ELR (cell line): ENCODE results near the gene ADSL.
"Not testable (repeated sequence)": the region's sequence is repeated elsewhere in the genome, so short reads cannot be mapped to it uniquely, and the experiment has no call there.

Experiments
- DNase-seq: peaks from one replicate; pipeline ENCODE4 v3.0.0-alpha.2; 2015; ENCODE audit warnings: low read depth

ADSL gene

DNA sequence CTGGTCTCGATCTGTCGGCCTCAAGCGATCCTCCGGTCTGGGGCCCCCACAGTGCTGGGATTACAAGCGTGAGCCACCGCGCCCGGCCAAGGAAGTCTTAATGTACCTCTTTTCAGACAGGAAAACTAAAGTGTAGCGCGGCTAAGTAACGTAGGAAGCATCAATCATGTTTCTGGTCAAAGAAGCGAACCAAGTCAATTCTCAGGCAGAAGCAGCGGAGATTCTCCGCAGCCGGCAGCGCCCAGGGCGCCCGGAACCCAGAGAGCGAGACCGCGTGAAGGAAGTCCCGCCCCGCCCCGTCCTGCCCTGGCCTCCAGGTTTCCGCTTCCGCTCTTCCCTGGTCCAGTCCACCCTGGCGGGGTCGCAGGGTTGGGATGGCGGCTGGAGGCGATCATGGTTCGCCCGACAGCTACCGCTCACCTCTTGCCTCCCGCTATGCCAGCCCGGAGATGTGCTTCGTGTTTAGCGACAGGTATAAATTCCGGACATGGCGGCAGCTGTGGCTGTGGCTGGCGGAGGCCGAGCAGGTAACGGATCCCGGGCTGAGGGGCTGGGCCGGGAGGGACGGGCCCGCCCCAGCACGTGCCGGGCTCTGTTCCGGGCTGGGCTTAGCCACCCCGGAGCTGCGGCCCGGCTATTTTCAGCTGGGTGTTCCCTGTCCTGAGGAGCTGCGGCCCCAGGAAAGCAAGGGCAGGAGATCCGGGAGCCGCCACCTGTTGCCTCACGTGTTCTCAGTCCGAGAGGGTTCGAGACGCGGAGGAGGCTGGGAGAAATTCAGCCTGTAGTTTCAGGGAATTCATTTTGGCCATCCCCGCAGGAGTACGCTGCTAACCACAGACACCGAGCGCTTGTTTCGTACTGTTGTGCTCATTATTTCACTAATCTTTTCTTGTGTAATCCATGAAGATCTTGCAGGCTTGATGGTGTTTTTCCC lies at the start of gene ADSL:
Gene ADSL (plus strand): TSS at position 316 of the 934 bp plus-strand sequence. CDS start 59 bp downstream, at position 375.
- DNase-seq = peak; percentile 91

GRCh38 chr22:40300316-40300715 lies 46.0 kb upstream of the ADSL start:
- no peak for DNase-seq

- no peak for DNase-seq
Observed at GRCh38 chr22:40300884-40301672, 45.2 kb upstream of the ADSL start.

DNA sequence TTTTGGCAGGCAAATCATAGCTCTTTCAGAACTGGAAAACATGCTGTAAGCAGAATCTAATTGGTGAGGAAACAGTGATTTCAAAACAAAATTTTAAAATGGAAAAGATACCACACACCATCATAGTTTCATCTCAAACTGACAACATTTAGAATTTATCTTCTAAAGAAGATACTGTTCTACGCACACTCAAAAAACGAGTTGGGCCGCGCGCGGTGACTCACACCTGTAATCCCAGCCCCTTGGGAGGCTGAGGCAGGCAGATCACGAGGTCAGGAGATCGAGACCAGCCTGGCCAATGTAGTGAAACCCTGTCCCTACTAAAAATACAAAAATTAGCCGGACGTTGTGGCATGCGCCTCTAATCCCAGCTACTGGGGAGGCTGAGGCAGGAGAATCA lies 44.2 kb upstream of the ADSL start:
- DNase-seq = no peak

DNA sequence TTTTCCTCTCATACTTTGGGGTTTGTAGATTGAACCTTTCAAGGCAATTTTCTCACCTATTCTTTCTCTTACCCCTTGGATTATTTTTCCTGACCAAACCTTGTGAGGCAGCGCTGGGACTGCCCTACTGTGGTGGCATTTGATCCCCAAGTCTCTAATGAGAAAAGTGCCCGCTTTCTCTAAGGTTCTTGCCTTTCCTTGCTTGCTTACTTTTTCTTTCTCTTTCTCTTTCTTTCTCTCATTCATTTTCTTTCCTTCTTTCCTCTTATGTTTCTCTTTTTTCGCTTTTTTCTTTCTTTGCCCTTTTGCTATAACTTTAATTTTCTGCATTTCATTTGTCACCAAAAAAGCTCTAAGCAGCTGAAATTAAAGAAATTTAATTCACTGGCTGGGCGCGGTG lies 40.7 kb upstream of the ADSL start:
- DNase-seq = no peak

- DNase-seq = no peak
Observed at GRCh38 chr22:40308999-40309573, 37.2 kb upstream of the ADSL start.

DNA sequence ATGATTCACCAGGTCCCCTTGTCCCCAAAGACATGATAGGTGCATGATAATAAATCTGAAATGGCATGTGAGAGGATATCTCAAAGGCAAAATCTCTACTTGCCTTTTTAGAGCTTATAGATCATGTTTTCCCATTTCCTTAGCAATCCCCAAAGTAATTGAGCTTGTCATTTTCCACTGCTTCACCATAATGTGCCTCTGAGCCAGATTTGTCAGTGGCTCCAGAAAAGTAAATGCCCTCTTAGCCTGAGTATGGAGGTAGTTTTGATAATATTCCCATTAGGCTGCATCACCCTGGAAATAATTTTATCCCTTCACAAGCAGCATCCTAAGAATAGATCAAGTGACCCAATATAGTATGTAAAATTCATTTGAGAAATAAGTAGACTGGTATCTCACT lies 36.7 kb upstream of the ADSL start:
- DNase-seq = no peak

DNA sequence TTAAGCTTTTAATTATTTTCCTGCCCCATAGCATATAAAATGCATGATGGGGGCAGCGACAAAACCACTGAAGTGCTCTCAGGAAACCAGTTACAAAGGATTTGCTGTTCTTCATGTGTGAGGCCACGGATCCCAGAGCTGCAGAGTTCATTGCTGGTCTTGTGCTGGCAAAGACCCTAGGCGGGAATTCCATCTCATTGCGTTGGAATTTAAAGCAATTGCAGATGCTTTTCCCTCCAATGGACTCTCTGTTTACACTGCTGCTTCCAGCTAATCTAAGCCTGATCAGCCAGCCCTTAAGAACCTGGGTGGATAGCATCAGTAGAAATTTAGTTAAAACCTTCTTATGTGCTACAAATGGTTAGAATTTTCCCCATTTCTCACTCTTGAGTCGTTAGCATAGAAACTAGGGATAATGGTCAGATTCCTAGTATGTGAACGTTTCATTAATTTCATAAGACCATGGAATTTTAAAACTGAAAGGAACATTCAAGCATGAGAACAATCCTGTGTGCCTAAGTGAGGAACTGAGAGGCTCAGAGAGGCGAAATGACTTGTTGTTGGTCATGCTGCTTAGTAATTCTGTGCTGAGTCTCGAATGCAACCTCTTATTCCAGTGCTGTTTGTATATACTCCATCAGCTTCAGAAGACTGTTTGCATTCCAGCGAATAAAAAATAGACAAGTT lies 36.1 kb upstream of the ADSL start:
- DNase-seq = peak; percentile 90

DNA sequence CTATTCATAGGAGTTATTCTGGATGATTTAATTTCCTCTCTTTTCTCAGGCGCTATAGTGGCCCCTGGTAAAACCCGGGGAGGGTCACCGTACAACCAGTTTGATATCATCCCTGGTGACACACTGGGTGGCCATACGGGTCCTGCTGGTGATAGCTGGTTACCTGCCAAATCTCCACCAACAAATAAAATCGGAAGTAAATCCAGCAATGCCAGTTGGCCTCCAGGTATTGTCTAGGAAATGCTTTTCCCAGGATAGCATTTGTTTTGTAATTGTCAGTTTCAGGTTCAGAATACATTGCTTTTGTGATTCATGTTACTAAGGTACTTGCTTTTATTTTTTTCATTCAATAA lies 35.6 kb upstream of the ADSL start:
- no peak for DNase-seq

GRCh38 chr22:40311646-40312045 lies 34.7 kb upstream of the ADSL start:
- not testable (repeated sequence) for DNase-seq

DNA sequence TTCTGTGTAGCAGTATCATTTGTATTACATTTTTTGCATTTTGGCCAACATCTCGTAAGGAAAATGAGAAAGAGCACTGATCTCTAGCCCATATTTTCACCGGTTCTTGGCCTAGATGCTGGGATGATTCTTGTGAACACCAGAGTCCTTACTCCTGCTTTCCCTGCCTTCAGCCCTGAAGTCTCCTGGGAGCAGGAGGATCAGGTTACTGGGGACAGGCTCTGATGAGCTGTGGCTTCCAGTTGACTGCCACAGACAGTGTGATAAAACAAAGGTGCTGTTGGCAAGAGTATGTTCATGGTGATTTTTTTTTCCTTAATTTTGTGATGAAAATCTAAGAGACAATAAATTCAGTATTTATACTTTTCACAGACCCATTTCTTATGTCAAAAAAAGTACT lies 34.2 kb upstream of the ADSL start:
- DNase-seq = no peak

DNA sequence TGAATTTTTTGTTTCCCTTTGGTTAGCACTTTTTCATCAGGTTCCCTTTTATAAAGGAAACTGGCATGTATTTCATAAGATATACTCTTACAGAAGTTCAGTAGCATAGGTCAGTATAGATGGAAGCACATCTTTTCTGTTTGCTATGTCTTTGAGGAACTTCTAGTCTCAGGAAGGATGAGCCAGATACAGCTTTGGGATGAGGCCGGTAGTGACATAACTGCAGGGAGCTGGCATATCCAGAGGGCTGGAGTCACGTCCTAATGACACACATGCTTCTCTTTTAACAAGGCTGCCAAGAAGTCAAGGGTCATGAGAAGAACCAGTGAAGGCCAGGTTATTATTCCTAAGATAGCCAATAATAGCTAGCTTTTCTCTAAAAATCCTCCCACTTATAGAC lies 33.3 kb upstream of the ADSL start:
- DNase-seq = no peak

DNA sequence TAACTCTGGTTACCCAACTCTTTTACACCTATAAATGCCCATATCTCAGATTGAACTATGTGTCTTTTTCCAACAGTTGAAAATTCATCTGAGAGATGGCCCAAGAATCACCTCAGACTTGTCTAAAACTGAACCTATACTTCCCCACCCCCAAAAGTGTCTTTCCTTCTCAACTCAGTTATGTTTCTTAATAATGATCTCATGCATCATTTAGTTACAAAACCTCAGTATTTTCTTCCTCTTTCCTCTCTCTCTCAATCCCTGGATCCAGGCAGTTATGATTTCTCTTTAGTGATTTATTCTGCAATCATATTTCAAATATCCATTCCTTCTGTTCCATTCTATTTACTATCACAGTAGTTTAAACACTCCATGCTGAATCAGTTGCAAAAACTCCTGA lies 32.3 kb upstream of the ADSL start:
- no peak for DNase-seq

DNA sequence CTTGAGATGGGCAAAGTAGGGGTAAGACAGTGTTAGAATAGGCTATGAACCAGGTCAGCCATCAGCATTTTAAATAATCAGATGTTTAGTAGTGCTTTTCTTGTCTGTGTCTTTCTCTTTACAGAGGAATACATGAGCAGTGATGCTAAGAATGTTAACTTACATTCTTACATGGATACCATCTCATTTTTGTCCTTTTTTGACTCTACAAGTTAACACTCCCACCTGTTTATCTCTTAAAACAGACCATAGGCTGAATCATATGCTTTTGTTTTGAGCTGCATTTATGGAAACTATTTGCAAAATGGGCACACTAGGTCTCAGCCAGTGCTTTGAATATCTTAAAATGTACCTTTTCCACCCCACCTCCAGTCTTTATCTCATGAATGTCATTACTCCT lies 25.6 kb upstream of the ADSL start:
- DNase-seq = no peak

DNA sequence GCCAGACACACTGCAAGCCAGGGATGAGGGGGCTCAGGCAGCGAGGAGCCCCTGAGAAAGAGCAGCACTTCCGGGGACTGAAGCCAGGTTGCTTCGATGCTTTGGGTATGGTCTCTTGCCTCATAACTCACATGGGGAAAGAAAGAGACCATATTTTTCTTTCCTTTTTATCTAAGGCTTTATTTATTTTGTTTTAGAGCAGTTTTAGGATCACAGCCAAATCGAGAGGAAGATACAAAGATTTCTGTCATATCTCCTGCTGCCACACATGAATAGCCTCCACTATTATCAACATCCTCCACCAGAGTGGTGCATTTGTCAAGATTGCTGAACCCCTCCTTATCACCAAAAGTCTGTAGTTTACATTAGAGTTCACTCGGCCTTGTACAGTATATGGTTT lies 24.3 kb upstream of the ADSL start:
- no peak for DNase-seq

- DNase-seq = no peak
Observed at GRCh38 chr22:40322818-40323447, 23.4 kb upstream of the ADSL start.

DNA sequence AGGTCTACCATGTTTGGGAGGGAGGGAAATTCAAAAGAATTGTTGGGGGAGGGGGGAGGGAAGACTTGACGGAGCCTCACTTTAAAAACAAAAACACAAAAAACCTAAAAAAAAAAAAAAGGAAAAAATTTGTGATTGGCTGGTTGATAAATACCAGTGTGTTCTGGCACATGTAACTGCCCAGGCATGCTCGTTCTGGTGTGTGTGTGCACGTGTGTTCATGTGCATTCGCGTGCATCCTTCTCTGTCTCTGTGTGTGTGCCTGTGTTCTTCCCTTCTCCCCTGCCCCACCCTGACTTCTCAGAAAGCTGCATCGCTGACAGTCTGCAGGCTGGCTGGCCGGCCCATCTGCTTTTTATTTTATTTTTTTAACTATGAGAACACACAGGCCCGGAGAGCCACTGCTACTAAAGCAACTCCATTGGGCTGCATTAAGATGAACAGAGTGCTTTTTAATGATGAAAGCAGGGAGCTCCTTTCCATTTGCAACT lies 22.6 kb upstream of the ADSL start:
- no peak for DNase-seq

GRCh38 chr22:40324468-40325305 lies 21.6 kb upstream of the ADSL start:
- no peak for DNase-seq

DNA sequence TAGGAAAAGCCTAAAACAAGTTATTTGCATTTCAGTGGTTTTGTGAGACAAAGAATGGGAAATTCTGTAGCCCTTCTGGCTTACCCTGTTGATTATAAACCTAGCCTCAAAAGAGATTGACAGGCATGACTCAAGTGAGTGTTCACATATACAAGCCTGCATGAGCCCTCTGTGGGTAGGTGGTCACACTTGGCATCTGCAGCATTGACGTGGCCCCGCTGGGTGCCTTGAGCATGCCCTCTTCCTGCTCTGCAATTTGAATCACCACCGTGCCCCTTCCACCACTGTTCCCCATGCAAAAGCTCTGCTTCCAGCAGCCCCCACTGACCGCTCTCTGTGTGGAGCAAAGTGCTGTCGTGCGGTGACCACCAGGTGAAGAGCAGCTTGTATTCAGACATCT lies 21.0 kb upstream of the ADSL start:
- no peak for DNase-seq

DNA sequence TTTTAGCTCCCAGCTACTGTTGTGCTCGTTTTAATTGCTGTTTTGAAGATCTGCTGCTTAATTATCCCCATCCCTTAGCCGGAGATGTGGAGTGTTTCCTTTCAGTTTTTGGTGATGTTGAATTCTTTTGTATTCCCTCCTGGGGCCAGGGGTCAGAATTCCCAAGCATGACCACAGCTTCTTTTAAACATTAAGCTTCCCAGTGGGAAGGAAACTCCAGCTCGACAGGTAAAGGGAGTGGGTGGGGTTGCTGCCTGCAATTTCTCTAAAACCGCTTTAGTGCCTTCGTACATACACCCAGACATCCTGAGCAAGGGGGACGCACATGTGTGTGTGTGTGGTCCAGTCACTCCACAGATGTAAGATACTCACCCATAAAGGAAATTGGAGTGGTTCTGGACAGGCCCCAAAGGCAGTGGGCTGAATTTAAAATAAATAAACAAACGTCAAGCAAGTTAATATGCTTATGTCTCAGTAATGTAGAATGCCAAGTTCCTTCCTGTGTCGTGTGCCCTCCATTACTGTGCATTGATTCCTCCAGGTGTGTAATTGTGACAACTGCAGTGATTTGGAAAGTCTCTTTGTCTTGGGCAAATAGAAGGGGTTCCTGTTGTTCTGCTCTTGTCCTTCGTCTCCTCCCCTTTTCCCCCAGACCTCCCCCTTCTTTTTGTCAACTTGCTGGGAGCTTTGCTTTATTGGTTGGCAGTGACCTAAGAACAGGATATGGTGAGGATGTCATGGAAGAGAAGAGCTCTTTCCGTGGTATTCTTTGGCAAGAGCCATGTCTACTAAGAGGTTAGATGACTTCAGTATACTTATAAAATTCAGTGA lies 19.2 kb upstream of the ADSL start:
- DNase-seq = peak; percentile 32
